HUES64 (cell line): ENCODE measurements around the gene VAV3.

ENCODE experiments used
- H3K27ac ChIP-seq: 2 replicates; pipeline ENCODE4 v1.7.0; 2013; ENCODE audit warnings: low read depth, low read length, inconsistent platforms
- H3K27me3 ChIP-seq: 2 replicates; pipeline ENCODE4 v1.6.1; 2013; ENCODE audit warnings: mild to moderate bottlenecking, low read length; ENCODE audit not compliant: insufficient read depth
- H3K36me3 ChIP-seq: 2 replicates; pipeline ENCODE4 v1.6.1; 2013; ENCODE audit warnings: mild to moderate bottlenecking, low read length; ENCODE audit not compliant: insufficient read depth
- H3K4me1 ChIP-seq: 2 replicates; pipeline ENCODE4 v1.6.1; 2013; ENCODE audit warnings: mild to moderate bottlenecking, low read length, moderate library complexity; ENCODE audit not compliant: insufficient read depth
- H3K4me3 ChIP-seq: 2 replicates; pipeline ENCODE4 v1.5.1; 2013; ENCODE audit warnings: mild to moderate bottlenecking, low read length, moderate library complexity
- H3K9ac ChIP-seq: 2 replicates; pipeline ENCODE4 v1.6.1; 2013; ENCODE audit warnings: mild to moderate bottlenecking, low read depth, low read length
- H3K9me3 ChIP-seq: 2 replicates; pipeline ENCODE4 v1.6.1; 2013; ENCODE audit warnings: low read depth, low read length; ENCODE audit not compliant: insufficient read depth
- WGBS: fragments of 150-250, 120-280 bp; methylation state at CpG from one replicate; pipeline ENCODE4 v1.1.7; 2013; ENCODE audit warnings: missing lambda C conversion rate; 5-methylcytosine and 5-hydroxymethylcytosine counted together

VAV3 gene

GRCh38 chr1:107883562-107883961 is 81.4 kb downstream of the VAV3 start:
- Histone ChIP-seq H3K9ac (no peak overlapping the region), H3K27ac (no peak overlapping the region), H3K36me3 (no peaks in the 10 kb centered on the region), H3K9me3 (no peaks in the 10 kb centered on the region), H3K4me3 (no peak overlapping the region), H3K4me1 (peaks cover 5% of the 10 kb centered on the region; the same call in 1 of the 2 replicates), H3K27me3 (no peaks in the 10 kb centered on the region)

GRCh38 chr1:107879927-107880326 is 85.1 kb downstream of the VAV3 start:
- Histone ChIP-seq H3K4me1 (peaks cover 21% of the 10 kb centered on the region), H3K9ac (no peak overlapping the region), H3K4me3 (no peak overlapping the region), H3K9me3 (no peaks in the 10 kb centered on the region), H3K27me3 (no peaks in the 10 kb centered on the region), H3K27ac (no peak overlapping the region), H3K36me3 (no peaks in the 10 kb centered on the region)
- WGBS = 93% methylated on average over 2 of the region's 2 CpGs

GRCh38 chr1:107879346-107879745 is 85.6 kb downstream of the VAV3 start:
- H3K27ac ChIP-seq = no peak overlapping the region
- no peak overlapping the region for H3K9ac ChIP-seq
- H3K4me3 ChIP-seq = no peak overlapping the region
- H3K9me3 ChIP-seq = no peaks in the 10 kb centered on the region
- peaks cover 21% of the 10 kb centered on the region for H3K4me1 ChIP-seq
- WGBS = 80% methylated on average over 1 of the region's 1 CpG
- no peaks in the 10 kb centered on the region for H3K27me3 ChIP-seq
- H3K36me3 ChIP-seq = no peaks in the 10 kb centered on the region

- Histone ChIP-seq H3K27ac (no peak overlapping the region), H3K36me3 (no peaks in the 10 kb centered on the region), H3K27me3 (no peaks in the 10 kb centered on the region), H3K9me3 (no peaks in the 10 kb centered on the region), H3K4me3 (no peak overlapping the region), H3K9ac (no peak overlapping the region), H3K4me1 (peaks cover 16% of the 10 kb centered on the region)
- 89% methylated on average over 1 of the region's 1 CpG for WGBS
Measured at GRCh38 chr1:107877745-107878144, 87.2 kb downstream of the VAV3 start.

- H3K4me1 ChIP-seq = peaks cover 16% of the 10 kb centered on the region
- H3K4me3 ChIP-seq = no peak overlapping the region
- H3K9me3 ChIP-seq = no peaks in the 10 kb centered on the region
- H3K36me3 ChIP-seq = no peaks in the 10 kb centered on the region
- H3K9ac ChIP-seq = no peak overlapping the region
- no peaks in the 10 kb centered on the region for H3K27me3 ChIP-seq
- 49% methylated on average over 2 of the region's 2 CpGs for WGBS
- no peak overlapping the region for H3K27ac ChIP-seq
Measured at GRCh38 chr1:107877092-107877491, 87.9 kb downstream of the VAV3 start.

GRCh38 chr1:107875689-107876088 is 89.3 kb downstream of the VAV3 start:
- Histone ChIP-seq H3K36me3 (no peaks in the 10 kb centered on the region), H3K9me3 (no peaks in the 10 kb centered on the region), H3K4me1 (peaks cover 26% of the 10 kb centered on the region), H3K27ac (no peak overlapping the region), H3K9ac (no peak overlapping the region), H3K27me3 (no peaks in the 10 kb centered on the region), H3K4me3 (no peak overlapping the region)
- WGBS = 93% methylated on average over 1 of the region's 1 CpG

- H3K4me3 ChIP-seq = no peak overlapping the region
- H3K9ac ChIP-seq = no peak overlapping the region
- WGBS = no CpG with 5 or more reads among the region's 1 CpG
- H3K9me3 ChIP-seq = no peaks in the 10 kb centered on the region
- no peaks in the 10 kb centered on the region for H3K36me3 ChIP-seq
- H3K4me1 ChIP-seq = peaks cover 26% of the 10 kb centered on the region
- no peak overlapping the region for H3K27ac ChIP-seq
- H3K27me3 ChIP-seq = no peaks in the 10 kb centered on the region
Measured at GRCh38 chr1:107874221-107874620, 90.8 kb downstream of the VAV3 start.

GRCh38 chr1:107871687-107872395 is 93.1 kb downstream of the VAV3 start:
- peaks cover 4% of the 10 kb centered on the region; the same call in 1 of the 2 replicates for H3K27me3 ChIP-seq
- H3K4me1 ChIP-seq = peaks cover 38% of the 10 kb centered on the region
- H3K9me3 ChIP-seq = no peaks in the 10 kb centered on the region
- no peak overlapping the region for H3K4me3 ChIP-seq
- no peak overlapping the region for H3K27ac ChIP-seq
- H3K9ac ChIP-seq = no peak overlapping the region
- no peaks in the 10 kb centered on the region for H3K36me3 ChIP-seq

GRCh38 chr1:107871259-107871658 is 93.7 kb downstream of the VAV3 start:
- H3K4me3 ChIP-seq = no peak overlapping the region
- H3K4me1 ChIP-seq = peaks cover 34% of the 10 kb centered on the region
- no peaks in the 10 kb centered on the region for H3K36me3 ChIP-seq
- no peak overlapping the region for H3K9ac ChIP-seq
- 76% methylated on average over 2 of the region's 2 CpGs for WGBS
- no peak overlapping the region for H3K27ac ChIP-seq
- H3K27me3 ChIP-seq = peaks cover 4% of the 10 kb centered on the region; the same call in 1 of the 2 replicates
- no peaks in the 10 kb centered on the region for H3K9me3 ChIP-seq

GRCh38 chr1:107870696-107871095 is 94.3 kb downstream of the VAV3 start:
- Histone ChIP-seq H3K9me3 (no peaks in the 10 kb centered on the region), H3K4me3 (no peak overlapping the region), H3K27ac (no peak overlapping the region), H3K27me3 (peaks cover 4% of the 10 kb centered on the region; the same call in 1 of the 2 replicates), H3K4me1 (peaks cover 39% of the 10 kb centered on the region), H3K9ac (no peak overlapping the region), H3K36me3 (no peaks in the 10 kb centered on the region)
- WGBS = 93% methylated on average over 3 of the region's 3 CpGs

GRCh38 chr1:107867897-107868296 is 97.1 kb downstream of the VAV3 start:
- Histone ChIP-seq H3K9me3 (no peaks in the 10 kb centered on the region), H3K9ac (no peak overlapping the region), H3K4me3 (no peak overlapping the region), H3K27ac (peak overlapping the region; percentile 73; the same call in 1 of the 2 replicates), H3K27me3 (peaks cover 7% of the 10 kb centered on the region; the same call in 1 of the 2 replicates), H3K36me3 (no peaks in the 10 kb centered on the region), H3K4me1 (peaks cover 48% of the 10 kb centered on the region)
- WGBS = no CpG with 5 or more reads among the region's 1 CpG

GRCh38 chr1:107867422-107867821 is 97.6 kb downstream of the VAV3 start:
- 0% methylated on average over 2 of the region's 2 CpGs for WGBS

More at GRCh38 chr1:107867422-107867821, 97.6 kb downstream of the VAV3 start:
- H3K4me1 ChIP-seq = peaks cover 48% of the 10 kb centered on the region
- peak overlapping the region; percentile 73; the same call in 1 of the 2 replicates for H3K27ac ChIP-seq
- no peak overlapping the region for H3K9ac ChIP-seq
- H3K36me3 ChIP-seq = no peaks in the 10 kb centered on the region
- H3K4me3 ChIP-seq = no peak overlapping the region
- no peaks in the 10 kb centered on the region for H3K9me3 ChIP-seq
- peaks cover 7% of the 10 kb centered on the region; the same call in 1 of the 2 replicates for H3K27me3 ChIP-seq
